Thyroid gland (tissue), 4 donors: ENCODE results near the gene SFXN5.

Source experiments
- CTCF ChIP-seq, 6 experiments: fragments of 200-600 bp in 3 of 6; fragments of 450-650 bp in 3 of 6; sonication (generic) in 3 of 6; IDR thresholded peaks; one replicate each; pipeline ENCODE4 v1.5.1; 2016 to 2019; ENCODE audit warnings: antibody characterized with exemption in 6 of 6, mild to moderate bottlenecking in 2 of 6, inconsistent platforms in 1 of 6, moderate library complexity in 1 of 6
- POLR2A ChIP-seq, 2 donors: fragments of 450-650 bp; IDR thresholded peaks; one replicate each; pipeline ENCODE4 v1.6.1; 2017; ENCODE audit warnings: antibody characterized with exemption in 2 of 2, mild to moderate bottlenecking in 2 of 2, moderate library complexity in 1 of 2

- no peak for TF ChIP-seq CTCF (IDR thresholded peaks at IDR 0.05)
- TF ChIP-seq POLR2A (IDR thresholded peaks at IDR 0.05) = no peak
These were observed 82.7 kb downstream of the SFXN5 start for GRCh38 chr2:72988726-72989273.
